ENCODE results near the gene IL18RAP. TPM values are rescaled to one million over a fixed set of nuclear protein-coding genes. Genes with fewer than 3 reads are reported as not detected.
A peak's percentile ranks its signal among the peaks of the same experiment; 100 is the strongest.

The IL18RAP gene
- total and polyA plus RNA-seq, 4 donors: 1.00 to 34.0 (median 7.5) TPM

GRCh38 chr2:102439065-102439695 is 16.2 kb downstream of the IL18RAP start:
- no peak overlapping the region for H3K27ac ChIP-seq (ENCODE audit: low read depth in 1 of 2, low read length in 1 of 2)
- H3K36me3 ChIP-seq (ENCODE audit: control insufficient read depth in 4 of 4, insufficient read depth in 4 of 4, low read length in 4 of 4): peaks cover 0 to 1% (median 0%) of the 10 kb centered on the region in 4 donors
- no peaks in the 10 kb centered on the region for H3K9me3 ChIP-seq (ENCODE audit: control insufficient read depth in 4 of 4, insufficient read depth in 3 of 4, low read length in 3 of 4)
- no peak overlapping the region for H3K4me3 ChIP-seq
- H3K4me1 ChIP-seq (ENCODE audit: control insufficient read depth in 5 of 5, insufficient read depth in 5 of 5, low read length in 5 of 5): peaks cover 0 to 3% (median 0%) of the 10 kb centered on the region in 5 donors
- H3K27me3 ChIP-seq (ENCODE audit: control insufficient read depth in 3 of 3, insufficient read depth in 3 of 3, low read length in 2 of 3): no peaks in the 10 kb centered on the region
- DNase-seq (peak in 2 of 3 donors; percentile 26 to 48), ATAC-seq (ENCODE audit: insufficient read depth, low FRiP score) (no peak)
- TF ChIP-seq, protein P1, sequence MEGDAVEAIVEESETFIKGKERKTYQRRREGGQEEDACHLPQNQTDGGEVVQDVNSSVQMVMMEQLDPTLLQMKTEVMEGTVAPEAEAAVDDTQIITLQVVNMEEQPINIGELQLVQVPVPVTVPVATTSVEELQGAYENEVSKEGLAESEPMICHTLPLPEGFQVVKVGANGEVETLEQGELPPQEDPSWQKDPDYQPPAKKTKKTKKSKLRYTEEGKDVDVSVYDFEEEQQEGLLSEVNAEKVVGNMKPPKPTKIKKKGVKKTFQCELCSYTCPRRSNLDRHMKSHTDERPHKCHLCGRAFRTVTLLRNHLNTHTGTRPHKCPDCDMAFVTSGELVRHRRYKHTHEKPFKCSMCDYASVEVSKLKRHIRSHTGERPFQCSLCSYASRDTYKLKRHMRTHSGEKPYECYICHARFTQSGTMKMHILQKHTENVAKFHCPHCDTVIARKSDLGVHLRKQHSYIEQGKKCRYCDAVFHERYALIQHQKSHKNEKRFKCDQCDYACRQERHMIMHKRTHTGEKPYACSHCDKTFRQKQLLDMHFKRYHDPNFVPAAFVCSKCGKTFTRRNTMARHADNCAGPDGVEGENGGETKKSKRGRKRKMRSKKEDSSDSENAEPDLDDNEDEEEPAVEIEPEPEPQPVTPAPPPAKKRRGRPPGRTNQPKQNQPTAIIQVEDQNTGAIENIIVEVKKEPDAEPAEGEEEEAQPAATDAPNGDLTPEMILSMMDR (IDR thresholded peaks at IDR 0.05; ENCODE audit: control extremely low read depth, extremely low read depth): no peak
- WGBS, 2 donors: 68 to 76% methylated on average over 6 of the region's 6 CpGs
- H3K9ac ChIP-seq (ENCODE audit: insufficient read depth in 1 of 2, low read length in 2 of 2): no peak overlapping the region

- ATAC-seq (ENCODE audit: insufficient read depth, low FRiP score) (no peak), DNase-seq (peak; percentile 25 to 58 (median 51))
- H3K4me3 ChIP-seq: no peak overlapping the region
- H3K36me3 ChIP-seq (ENCODE audit: control insufficient read depth in 4 of 4, insufficient read depth in 4 of 4, low read length in 4 of 4): peaks cover 0 to 1% (median 0%) of the 10 kb centered on the region in 4 donors
- H3K27ac ChIP-seq (ENCODE audit: low read depth in 1 of 2, low read length in 1 of 2): no peak overlapping the region
- TF ChIP-seq, protein P1 (IDR thresholded peaks at IDR 0.05; ENCODE audit: control extremely low read depth, extremely low read depth): peak; percentile 77
- 23 to 26% methylated on average over 13 of the region's 13 CpGs for WGBS, 2 donors
- H3K27me3 ChIP-seq (ENCODE audit: control insufficient read depth in 3 of 3, insufficient read depth in 3 of 3, low read length in 2 of 3): no peaks in the 10 kb centered on the region
- H3K9ac ChIP-seq (ENCODE audit: insufficient read depth in 1 of 2, low read length in 2 of 2): no peak overlapping the region
- peaks cover 0 to 3% (median 0%) of the 10 kb centered on the region in 5 donors for H3K4me1 ChIP-seq (ENCODE audit: control insufficient read depth in 5 of 5, insufficient read depth in 5 of 5, low read length in 5 of 5)
- no peaks in the 10 kb centered on the region for H3K9me3 ChIP-seq (ENCODE audit: control insufficient read depth in 4 of 4, insufficient read depth in 3 of 4, low read length in 3 of 4)
Observed at GRCh38 chr2:102442967-102443828, 20.2 kb downstream of the IL18RAP start.

DNA sequence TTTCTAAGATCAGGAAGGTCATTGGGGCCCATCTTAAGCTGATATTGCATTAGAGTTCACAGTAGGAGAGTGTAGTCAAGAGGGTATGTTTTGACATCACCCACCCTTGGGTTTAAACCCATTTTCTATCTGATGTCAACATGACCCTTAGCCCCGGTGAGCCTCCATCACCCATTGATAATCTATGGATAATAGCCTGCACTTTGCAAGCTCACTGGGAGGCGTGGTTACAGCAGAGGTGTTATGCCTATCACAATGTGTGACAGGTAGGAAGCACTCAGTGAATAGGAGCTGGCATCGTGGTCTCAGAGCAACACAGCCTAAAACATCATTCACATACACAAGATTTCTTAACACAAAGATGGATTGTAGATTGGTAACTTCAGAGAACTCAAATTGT is 21.3 kb downstream of the IL18RAP start:
- DNase-seq (no peak), ATAC-seq (ENCODE audit: insufficient read depth, low FRiP score) (no peak)
- Histone ChIP-seq H3K4me3 (no peak overlapping the region), H3K27me3 (ENCODE audit: control insufficient read depth in 3 of 3, insufficient read depth in 3 of 3, low read length in 2 of 3) (no peaks in the 10 kb centered on the region), H3K36me3 (ENCODE audit: control insufficient read depth in 4 of 4, insufficient read depth in 4 of 4, low read length in 4 of 4) (peaks cover 0 to 1% (median 0%) of the 10 kb centered on the region in 4 donors), H3K27ac (ENCODE audit: low read depth in 1 of 2, low read length in 1 of 2) (no peak overlapping the region), H3K9me3 (ENCODE audit: control insufficient read depth in 4 of 4, insufficient read depth in 3 of 4, low read length in 3 of 4) (no peaks in the 10 kb centered on the region), H3K9ac (ENCODE audit: insufficient read depth in 1 of 2, low read length in 2 of 2) (no peak overlapping the region), H3K4me1 (ENCODE audit: control insufficient read depth in 5 of 5, insufficient read depth in 5 of 5, low read length in 5 of 5) (peaks cover 0 to 3% (median 0%) of the 10 kb centered on the region in 5 donors)
- TF ChIP-seq, protein P1 (IDR thresholded peaks at IDR 0.05; ENCODE audit: control extremely low read depth, extremely low read depth): no peak
- 75 to 95% methylated on average over 3 of the region's 3 CpGs for WGBS, 2 donors
